Erythroblast (primary cell): ENCODE measurements around the gene NR4A3.

ENCODE experiments used
- GATA1 ChIP-seq: IDR thresholded peaks from 2 replicates; pipeline ENCODE4 v1.6.1; 2011; ENCODE audit warnings: low read depth, mild to moderate bottlenecking, control low read depth, low read length, moderate library complexity
- POLR2A ChIP-seq: IDR thresholded peaks from 2 replicates; pipeline ENCODE4 v1.6.1; 2011; ENCODE audit warnings: mild to moderate bottlenecking, low read length

DNA sequence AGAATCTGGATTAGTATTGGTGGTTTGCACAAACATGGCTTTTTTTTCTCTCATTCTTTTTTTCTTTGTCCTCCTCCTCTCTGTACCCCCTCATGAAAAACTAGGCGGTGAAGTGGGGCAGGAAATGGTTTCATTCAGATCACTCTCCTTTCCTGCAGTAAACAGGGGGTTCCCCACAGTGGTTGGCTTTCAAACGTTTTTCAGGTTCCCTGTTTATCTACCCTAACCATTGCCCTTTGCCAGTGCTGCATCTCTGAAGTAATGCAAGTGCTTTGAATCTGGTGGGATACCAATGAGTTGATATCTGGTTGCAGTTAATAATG lies 29.8 kb downstream of the NR4A3 start:
- TF ChIP-seq POLR2A (no peak), GATA1 (no peak)
